ENCODE data around the gene GCNT3. TPM values are rescaled to one million over a fixed set of nuclear protein-coding genes. Genes with fewer than 3 reads are reported as not detected.

GCNT3 gene
- total RNA-seq, 1 experiment from 2014 or later, result 0.20 TPM

DNA sequence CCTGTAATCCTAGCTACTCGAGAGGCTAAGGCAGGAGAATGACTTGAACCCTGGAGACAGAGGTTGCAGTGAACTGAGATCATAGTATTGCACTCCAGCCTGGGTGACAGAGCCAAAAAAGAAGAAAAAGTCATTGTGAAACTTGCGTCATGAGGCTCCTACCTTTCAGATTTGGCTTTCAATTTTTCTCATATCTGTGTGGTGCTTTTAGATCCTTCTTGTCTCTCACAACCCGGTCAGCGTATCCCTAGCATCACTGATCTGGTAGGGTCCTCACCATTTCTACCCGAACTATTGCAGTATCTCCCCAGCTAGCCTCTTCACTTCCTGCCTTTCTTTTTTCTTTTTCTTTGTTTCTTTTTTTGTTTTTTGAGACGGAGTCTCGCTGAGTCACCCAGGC, 21.6 kb upstream of the GCNT3 start:
- Mint-ChIP-seq H3K27ac (no peak overlapping the region), H3K36me3 (no peaks in the 10 kb centered on the region), H3K4me3 (no peak overlapping the region), H3K4me1 (no peaks in the 10 kb centered on the region), H3K27me3 (ENCODE audit: low read depth) (no peaks in the 10 kb centered on the region), H3K9me3 (no peaks in the 10 kb centered on the region)
- DNase-seq (ENCODE audit: low spot score) (no peak), ATAC-seq (no peak)
- CTCF ChIA-PET, result interaction anchor here (0.5 kb wide), 1 partner anchor 447 kb away, joined by 3 read pairs; no protein-coding TSS in a partner anchor
- TF ChIP-seq ERG (CRISPR knock-in tag; IDR thresholded peaks at IDR 0.05) (no peak), HMGA2 (CRISPR knock-in tag; IDR thresholded peaks at IDR 0.05) (no peak), CTCF (IDR thresholded peaks at IDR 0.05) (no peak), ZNF263 (CRISPR knock-in tag; IDR thresholded peaks at IDR 0.05; ENCODE audit: low read depth) (no peak), SP1 (CRISPR knock-in tag; conservative IDR thresholded peaks at IDR 0.05) (no peak), NR3C1 (CRISPR knock-in tag; conservative IDR thresholded peaks at IDR 0.05; ENCODE audit: low read depth) (no peak), TEAD1 (CRISPR knock-in tag; IDR thresholded peaks at IDR 0.05) (no peak), NR2C2 (CRISPR knock-in tag; IDR thresholded peaks at IDR 0.05) (no peak), FOXP4 (CRISPR knock-in tag; IDR thresholded peaks at IDR 0.05) (no peak), FOXK1 (CRISPR knock-in tag; IDR thresholded peaks at IDR 0.05) (no peak)
- TF ChIP-seq, protein P1, sequence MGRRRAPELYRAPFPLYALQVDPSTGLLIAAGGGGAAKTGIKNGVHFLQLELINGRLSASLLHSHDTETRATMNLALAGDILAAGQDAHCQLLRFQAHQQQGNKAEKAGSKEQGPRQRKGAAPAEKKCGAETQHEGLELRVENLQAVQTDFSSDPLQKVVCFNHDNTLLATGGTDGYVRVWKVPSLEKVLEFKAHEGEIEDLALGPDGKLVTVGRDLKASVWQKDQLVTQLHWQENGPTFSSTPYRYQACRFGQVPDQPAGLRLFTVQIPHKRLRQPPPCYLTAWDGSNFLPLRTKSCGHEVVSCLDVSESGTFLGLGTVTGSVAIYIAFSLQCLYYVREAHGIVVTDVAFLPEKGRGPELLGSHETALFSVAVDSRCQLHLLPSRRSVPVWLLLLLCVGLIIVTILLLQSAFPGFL (CRISPR knock-in tag; IDR thresholded peaks at IDR 0.05; ENCODE audit: borderline replicate concordance), result no peak
- POLR2A ChIA-PET, result no interaction called here

DNA sequence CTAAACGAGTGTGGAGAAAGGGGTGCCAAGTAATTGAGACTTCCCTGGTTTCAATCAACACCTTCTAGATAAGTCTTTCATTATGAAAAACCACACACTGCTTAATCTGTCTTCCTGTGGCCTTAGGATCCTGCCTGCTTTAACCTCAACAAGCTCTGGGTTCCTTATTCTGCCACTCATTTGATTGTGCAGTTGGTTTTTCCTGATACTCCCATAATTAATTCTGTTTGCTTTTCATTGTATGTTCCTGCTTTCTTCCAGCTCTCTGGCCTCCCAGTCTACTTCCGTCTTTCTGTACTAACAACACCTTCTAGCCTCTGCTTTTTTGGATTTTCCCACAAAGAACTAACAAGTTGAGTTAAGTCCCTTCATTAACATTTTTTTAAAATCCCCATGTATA, 20.2 kb upstream of the GCNT3 start:
- H3K4me1 Mint-ChIP-seq, result no peaks in the 10 kb centered on the region
- no peak overlapping the region for H3K4me3 Mint-ChIP-seq
- H3K36me3 Mint-ChIP-seq, result no peaks in the 10 kb centered on the region
- POLR2A ChIA-PET, result interaction anchor here (1.1 kb wide), 1 partner anchor 330 kb away, joined by 3 read pairs; no protein-coding TSS in a partner anchor
- CTCF ChIA-PET, result interaction anchor here (0.7 to 1.1 kb wide), 2 partner anchors 29 to 62 kb away, joined by 3 to 5 read pairs; no protein-coding TSS in a partner anchor
- no peak for ATAC-seq
- H3K27me3 Mint-ChIP-seq (ENCODE audit: low read depth), result no peaks in the 10 kb centered on the region
- no peak overlapping the region for H3K27ac Mint-ChIP-seq
- H3K9me3 Mint-ChIP-seq, result peaks cover under 1% of the 10 kb centered on the region; the same call in 1 of the 2 replicates
- DNase-seq (ENCODE audit: low spot score), result no peak
- TF ChIP-seq RELA (CRISPR knock-in tag; IDR thresholded peaks at IDR 0.05; ENCODE audit: borderline replicate concordance), result no peak
- TF ChIP-seq, protein P1 (CRISPR knock-in tag; IDR thresholded peaks at IDR 0.05; ENCODE audit: borderline replicate concordance), result no peak

- no peak for ATAC-seq
- peaks cover 6% of the 10 kb centered on the region; the same call in 1 of the 2 replicates for H3K9me3 Mint-ChIP-seq
- CTCF ChIA-PET, result interaction anchor here (1.8 to 2.4 kb wide), 2 partner anchors 62 to 66 kb away, joined by 4 to 6 read pairs; no protein-coding TSS in a partner anchor
- POLR2A ChIA-PET, result no interaction called here
- no peak for DNase-seq (ENCODE audit: low spot score)
- H3K4me3 Mint-ChIP-seq, result no peak overlapping the region
- no peaks in the 10 kb centered on the region for H3K4me1 Mint-ChIP-seq
- H3K36me3 Mint-ChIP-seq, result no peaks in the 10 kb centered on the region
- H3K27me3 Mint-ChIP-seq (ENCODE audit: low read depth), result no peaks in the 10 kb centered on the region; the same call in 1 of the 2 replicates
- H3K27ac Mint-ChIP-seq, result no peak overlapping the region
- TF ChIP-seq ZSCAN18 (CRISPR knock-in tag; IDR thresholded peaks at IDR 0.05), result no peak
- no peak for TF ChIP-seq NFE2L1 (CRISPR knock-in tag; IDR thresholded peaks at IDR 0.05)
- TF ChIP-seq, protein P2, sequence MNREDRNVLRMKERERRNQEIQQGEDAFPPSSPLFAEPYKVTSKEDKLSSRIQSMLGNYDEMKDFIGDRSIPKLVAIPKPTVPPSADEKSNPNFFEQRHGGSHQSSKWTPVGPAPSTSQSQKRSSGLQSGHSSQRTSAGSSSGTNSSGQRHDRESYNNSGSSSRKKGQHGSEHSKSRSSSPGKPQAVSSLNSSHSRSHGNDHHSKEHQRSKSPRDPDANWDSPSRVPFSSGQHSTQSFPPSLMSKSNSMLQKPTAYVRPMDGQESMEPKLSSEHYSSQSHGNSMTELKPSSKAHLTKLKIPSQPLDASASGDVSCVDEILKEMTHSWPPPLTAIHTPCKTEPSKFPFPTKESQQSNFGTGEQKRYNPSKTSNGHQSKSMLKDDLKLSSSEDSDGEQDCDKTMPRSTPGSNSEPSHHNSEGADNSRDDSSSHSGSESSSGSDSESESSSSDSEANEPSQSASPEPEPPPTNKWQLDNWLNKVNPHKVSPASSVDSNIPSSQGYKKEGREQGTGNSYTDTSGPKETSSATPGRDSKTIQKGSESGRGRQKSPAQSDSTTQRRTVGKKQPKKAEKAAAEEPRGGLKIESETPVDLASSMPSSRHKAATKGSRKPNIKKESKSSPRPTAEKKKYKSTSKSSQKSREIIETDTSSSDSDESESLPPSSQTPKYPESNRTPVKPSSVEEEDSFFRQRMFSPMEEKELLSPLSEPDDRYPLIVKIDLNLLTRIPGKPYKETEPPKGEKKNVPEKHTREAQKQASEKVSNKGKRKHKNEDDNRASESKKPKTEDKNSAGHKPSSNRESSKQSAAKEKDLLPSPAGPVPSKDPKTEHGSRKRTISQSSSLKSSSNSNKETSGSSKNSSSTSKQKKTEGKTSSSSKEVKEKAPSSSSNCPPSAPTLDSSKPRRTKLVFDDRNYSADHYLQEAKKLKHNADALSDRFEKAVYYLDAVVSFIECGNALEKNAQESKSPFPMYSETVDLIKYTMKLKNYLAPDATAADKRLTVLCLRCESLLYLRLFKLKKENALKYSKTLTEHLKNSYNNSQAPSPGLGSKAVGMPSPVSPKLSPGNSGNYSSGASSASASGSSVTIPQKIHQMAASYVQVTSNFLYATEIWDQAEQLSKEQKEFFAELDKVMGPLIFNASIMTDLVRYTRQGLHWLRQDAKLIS (CRISPR knock-in tag; IDR thresholded peaks at IDR 0.05; ENCODE audit: borderline replicate concordance), result no peak
- no peak for TF ChIP-seq TEAD4 (CRISPR knock-in tag; IDR thresholded peaks at IDR 0.05)
- TF ChIP-seq CDX4 (CRISPR knock-in tag; IDR thresholded peaks at IDR 0.05; ENCODE audit: borderline replicate concordance), result no peak
- TF ChIP-seq NFYB (CRISPR knock-in tag; conservative IDR thresholded peaks at IDR 0.05; ENCODE audit: low read depth), result no peak
These were observed 17.1 kb upstream of the GCNT3 start for GRCh38 chr15:59594493-59594942.
